OCI-LY3 (cell line): ENCODE results near the gene DHRSX.

Experiments
- CTCF ChIP-seq: fragments of 200-600, 300-600 bp; sonication (generic); IDR thresholded peaks from 2 replicates; pipeline ENCODE4 v1.5.1; 2014; ENCODE audit warnings: antibody characterized with exemption, low read length, low read depth
- EZH2phosphoT487 ChIP-seq: fragments of 200-600 bp; shearing (Covaris generic); IDR thresholded peaks from 2 replicates; pipeline ENCODE4 v1.6.1; 2018; ENCODE audit warnings: antibody characterized with exemption, mixed run types, low read depth

GRCh38 chrX:2512501-2512900 lies 11.7 kb upstream of the DHRSX start:
- TF ChIP-seq CTCF (no peak), EZH2phosphoT487 (no peak)
